Lung (tissue), 12 donors: Measurements from ENCODE around the gene TRIM2. TPM values are rescaled to one million over a fixed set of nuclear protein-coding genes. Genes with fewer than 3 reads are reported as not detected.
A peak's percentile ranks its signal among the peaks of the same experiment; 100 is the strongest.
"Not testable (repeated sequence)": the region's sequence is repeated elsewhere in the genome, so short reads cannot be mapped to it uniquely, and the experiment has no call there.

ENCODE experiments used
- ATAC-seq: fragments of 200-7000 bp; cut with Tn5 transposase; one replicate; pipeline ENCODE4 v1.9.1; 2020; ENCODE audit warnings: moderate number of reproducible peaks; ENCODE audit not compliant: insufficient read depth, low FRiP score
- DNase-seq, 3 donors: peaks; one replicate each; pipeline ENCODE4 v3.0.0-alpha.2; 2013 to 2017
- H3K27ac ChIP-seq, 2 donors: one replicate each; pipeline ENCODE4 v1.5.1; 2013; ENCODE audit warnings: mild to moderate bottlenecking in 2 of 2, moderate library complexity in 2 of 2, control low read depth in 1 of 2, inconsistent platforms in 1 of 2, low read depth in 1 of 2, low read length in 1 of 2
- H3K27me3 ChIP-seq, 3 donors: one replicate each; pipeline ENCODE4 v1.5.1; 2013; ENCODE audit warnings: low read length in 2 of 3; ENCODE audit not compliant: control insufficient read depth in 3 of 3, insufficient read depth in 3 of 3
- H3K36me3 ChIP-seq, 4 donors: one replicate each; pipeline ENCODE4 v1.5.1; 2013; ENCODE audit warnings: low read length in 4 of 4, mild to moderate bottlenecking in 1 of 4, moderate library complexity in 1 of 4; ENCODE audit not compliant: control insufficient read depth in 4 of 4, insufficient read depth in 4 of 4
- H3K4me1 ChIP-seq, 5 donors: one replicate each; pipeline ENCODE4 v1.5.1; 2013; ENCODE audit warnings: low read length in 5 of 5, mild to moderate bottlenecking in 2 of 5, moderate library complexity in 1 of 5; ENCODE audit not compliant: control insufficient read depth in 5 of 5, insufficient read depth in 5 of 5
- H3K4me3 ChIP-seq: one replicate; pipeline ENCODE4 v1.5.1; 2013; ENCODE audit warnings: mild to moderate bottlenecking, control low read depth, moderate library complexity
- H3K9ac ChIP-seq, 2 donors: one replicate each; pipeline ENCODE4 v1.5.1; 2013; ENCODE audit warnings: low read length in 2 of 2, control low read depth in 1 of 2; ENCODE audit not compliant: insufficient read depth in 1 of 2
- H3K9me3 ChIP-seq, 4 donors: one replicate each; pipeline ENCODE4 v1.5.1; 2013; ENCODE audit warnings: low read length in 3 of 4, mild to moderate bottlenecking in 1 of 4, moderate library complexity in 1 of 4; ENCODE audit not compliant: control insufficient read depth in 4 of 4, insufficient read depth in 3 of 4
- CTCF ChIP-seq: IDR thresholded peaks from 2 replicates; pipeline ENCODE4 v1.5.1; 2012; ENCODE audit warnings: mild to moderate bottlenecking; ENCODE audit errors: control extremely low read depth, extremely low read depth
- WGBS, 2 donors: extraction: QIAGEN DNeasy Blood & Tissue Kit; methylation state at CpG; one replicate each; pipeline ENCODE4 v1.1.7; 2013; 5-methylcytosine and 5-hydroxymethylcytosine counted together
- polyA plus RNA-seq, 2 donors: library from polyadenylated mRNA; stranded (reverse); fragments of 200-250 nt; gene quantifications; one replicate each; pipeline ENCODE4 v1.2.1, GENCODE V29; 2013
- total RNA-seq, 2 donors: library from RNA; depleted of rRNA in 1 of 2; stranded (reverse); fragments of >200 nt in 1 of 2; gene quantifications; one replicate each; pipeline ENCODE4 v1.2.1, GENCODE V29; 2014 to 2021
- donor health status: control.
- donor health status: control.
- donor health status: Bipolar disorder and iron deficiency.
- donor health status: healthy.
- donor health status: DM: yes; HTN: yes; CAD: no.

TRIM2 gene
- total and polyA plus RNA-seq, 4 donors: 9.1 to 74.0 (median 38.1) TPM

- no peak for TF ChIP-seq CTCF
- no peak for DNase-seq
- Histone ChIP-seq H3K9me3 (no peaks in the 10 kb centered on the region), H3K36me3 (no peaks in the 10 kb centered on the region), H3K9ac (no peak overlapping the region), H3K27ac (no peak overlapping the region), H3K4me1 (peaks cover 0 to 3% (median under 1%) of the 10 kb centered on the region in 5 donors), H3K4me3 (no peak overlapping the region), H3K27me3 (no peaks in the 10 kb centered on the region)
- 91 to 92% methylated on average over 1 of the region's 1 CpG for WGBS, 2 donors
- ATAC-seq: no peak
Measured at GRCh38 chr4:153198719-153199118, 5.5 kb upstream of the TRIM2 start.

GRCh38 chr4:153203746-153204145 is 497 bp upstream of the TRIM2 start:
- H3K27me3 ChIP-seq, H3K36me3 ChIP-seq, H3K4me3 ChIP-seq, H3K27ac ChIP-seq, H3K9me3 ChIP-seq, ATAC-seq, DNase-seq: not testable (repeated sequence)
- Histone ChIP-seq H3K9ac (peak overlapping the region in 1 of 2 donors; percentile 38), H3K4me1 (peaks cover 0 to 40% (median 0%) of the 10 kb centered on the region in 5 donors)
- 61 to 79% methylated on average over 5 of the region's 5 CpGs for WGBS, 2 donors

GRCh38 chr4:153204728-153205648 is 745 bp downstream of the TRIM2 start:
- H3K4me3 ChIP-seq: peak overlapping the region; percentile 17

More at GRCh38 chr4:153204728-153205648, 745 bp downstream of the TRIM2 start:
- H3K27me3 ChIP-seq: no peaks in the 10 kb centered on the region
- ATAC-seq: no peak
- H3K27ac ChIP-seq: no peak overlapping the region
- 53 to 57% methylated on average over 22 of the region's 22 CpGs for WGBS, 2 donors
- H3K4me1 ChIP-seq: peaks cover 0 to 40% (median 0%) of the 10 kb centered on the region in 5 donors
- TF ChIP-seq CTCF: no peak
- peak overlapping the region; percentile 11 to 74 for H3K9ac ChIP-seq
- DNase-seq: peak in 1 of 3 donors; percentile 67
- H3K36me3 ChIP-seq: no peaks in the 10 kb centered on the region
- H3K9me3 ChIP-seq: no peaks in the 10 kb centered on the region
